HG03097 (cell line): ENCODE measurements around the gene RIPPLY2.

ENCODE experiments used
- ATAC-seq: cut with Tn5 transposase; IDR thresholded peaks from one replicate; pipeline ENCODE4 v1.9.1; 2021; ENCODE audit not compliant: unreplicated experiment, low FRiP score

RIPPLY2 gene

DNA sequence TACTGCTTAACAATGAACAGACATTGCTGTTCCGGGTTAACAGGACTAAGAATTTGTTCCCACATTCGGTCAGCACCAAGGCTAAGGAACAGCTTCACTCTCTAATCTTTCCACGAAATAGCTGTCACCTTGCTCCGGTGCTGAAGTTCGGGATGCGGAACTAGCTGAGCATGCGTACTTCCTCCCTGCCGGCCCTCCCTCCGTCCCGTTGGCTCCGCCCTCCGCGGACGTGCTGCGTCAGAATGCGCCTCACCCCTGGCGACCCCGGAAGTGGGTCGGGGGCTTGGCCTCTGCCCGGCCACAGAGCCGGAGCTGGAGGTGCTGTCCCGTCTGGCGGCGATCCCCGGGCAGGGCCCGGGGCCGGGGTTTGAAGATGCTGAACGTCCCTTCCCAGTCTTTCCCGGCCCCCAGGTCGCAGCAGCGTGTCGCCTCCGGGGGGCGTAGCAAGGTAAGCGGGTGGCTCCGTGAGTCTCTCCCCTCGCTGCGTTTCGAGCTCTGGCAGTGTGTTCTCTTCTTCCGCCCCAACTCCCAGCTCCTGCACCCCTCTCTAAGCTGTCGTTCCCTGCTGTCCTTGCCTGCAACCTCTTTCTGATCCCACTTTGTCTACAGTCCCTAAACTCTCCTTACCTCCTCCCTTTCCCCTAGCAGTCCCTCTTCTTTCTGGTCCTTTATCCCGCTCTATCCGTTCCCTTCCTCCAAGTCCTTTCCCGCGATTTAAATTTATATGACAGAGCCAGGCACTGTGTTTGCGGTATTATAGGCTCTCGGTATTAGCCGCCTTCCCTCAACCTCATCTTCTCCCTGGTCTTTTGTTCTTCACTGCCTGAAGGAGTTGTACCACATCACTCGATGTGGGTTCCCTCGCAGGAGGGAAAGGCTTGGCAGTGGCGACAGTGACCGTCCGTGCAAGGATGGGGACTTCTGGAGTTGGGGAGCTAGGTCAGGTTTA is 6.5 kb downstream of the RIPPLY2 start, which contains the start of gene CYB5R4:
TSS of gene CYB5R4 (plus strand) at position 280 of the 949 bp plus-strand sequence. CDS start at position 374, 94 bp downstream.
- ATAC-seq = peak; percentile 99

DNA sequence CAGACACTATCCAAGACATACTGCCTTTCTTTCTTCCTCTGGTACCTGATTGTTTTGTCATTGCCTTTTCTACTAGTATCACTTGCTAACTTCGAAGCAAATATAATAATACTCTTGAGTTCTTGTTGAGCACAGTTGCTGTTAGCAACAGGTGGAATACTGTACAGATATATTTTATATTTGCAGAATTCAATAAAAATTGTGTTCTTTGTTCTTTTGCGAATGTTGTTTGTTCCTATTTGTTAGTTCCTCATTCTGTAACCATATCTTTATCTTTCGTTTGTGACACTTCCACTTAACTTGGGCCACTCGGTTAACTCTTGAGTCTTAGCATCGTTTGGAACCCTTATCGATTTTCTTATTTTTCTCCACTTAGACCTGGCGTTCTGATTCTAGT is 7.2 kb downstream of the RIPPLY2 start:
- no peak for ATAC-seq

DNA sequence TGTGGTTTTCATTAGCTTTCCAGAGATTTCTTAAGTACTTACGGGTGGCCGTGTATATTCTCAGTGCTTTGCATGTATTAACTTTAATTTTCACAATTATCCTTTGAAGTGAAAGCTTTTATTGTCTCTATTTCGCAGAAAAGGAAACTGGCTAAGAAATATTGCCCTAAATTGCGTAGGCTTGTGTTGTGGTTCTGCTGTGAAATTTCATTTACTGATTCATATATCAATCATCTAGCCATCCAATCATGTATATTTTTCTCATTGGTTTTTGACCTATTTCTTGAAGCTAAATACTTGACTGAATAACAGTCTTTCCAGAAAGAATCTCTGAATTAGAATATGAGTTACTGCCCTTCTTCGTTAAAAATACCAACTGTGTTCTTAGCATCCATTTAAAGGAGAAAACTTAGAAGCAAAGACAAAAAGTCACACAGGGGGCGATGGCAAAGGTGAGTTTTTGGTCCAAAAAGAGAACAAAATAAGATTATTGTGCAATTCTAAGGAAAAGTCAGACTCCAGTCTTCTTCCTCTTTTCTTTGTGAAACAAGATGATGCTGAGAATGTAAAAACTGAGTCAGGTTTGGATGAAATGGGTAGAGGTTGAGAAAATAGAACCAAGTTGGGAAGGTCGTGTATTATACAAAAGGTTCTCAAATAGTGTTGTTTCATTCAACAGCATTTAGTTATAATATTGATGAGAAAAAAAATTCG is 7.8 kb downstream of the RIPPLY2 start:
- ATAC-seq = no peak

DNA sequence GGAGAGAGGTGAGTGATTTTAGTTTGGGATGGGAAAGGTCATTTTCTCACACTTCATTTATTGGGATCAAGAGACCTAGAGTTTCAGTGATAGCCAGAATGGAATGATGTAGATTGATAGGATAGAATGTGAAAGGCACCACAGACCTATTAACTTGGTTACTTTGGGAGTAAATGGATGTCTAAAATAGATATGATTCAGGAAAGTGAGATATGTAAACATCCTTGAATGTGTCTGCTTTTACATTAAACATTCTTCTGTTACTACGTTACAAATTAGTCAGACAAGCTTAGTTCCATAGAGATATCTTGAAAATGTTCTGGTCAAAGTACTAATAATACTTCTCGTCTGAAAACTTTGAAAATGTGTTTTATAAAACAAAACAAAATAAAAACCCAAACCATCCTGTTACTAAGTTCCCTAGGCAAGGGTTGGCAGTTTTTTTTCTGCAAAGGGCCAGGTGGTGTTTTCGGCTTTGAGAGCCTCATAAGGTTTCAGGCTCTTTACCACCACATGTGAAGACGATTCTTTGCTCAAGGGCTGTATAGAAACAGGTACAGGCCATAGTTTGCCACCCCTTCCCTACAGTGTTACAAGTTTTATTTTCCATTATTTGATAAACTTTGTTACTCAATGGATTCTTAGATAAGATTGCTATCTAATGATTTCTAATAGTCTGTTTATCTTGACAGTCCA is 9.8 kb downstream of the RIPPLY2 start:
- ATAC-seq = no peak

DNA sequence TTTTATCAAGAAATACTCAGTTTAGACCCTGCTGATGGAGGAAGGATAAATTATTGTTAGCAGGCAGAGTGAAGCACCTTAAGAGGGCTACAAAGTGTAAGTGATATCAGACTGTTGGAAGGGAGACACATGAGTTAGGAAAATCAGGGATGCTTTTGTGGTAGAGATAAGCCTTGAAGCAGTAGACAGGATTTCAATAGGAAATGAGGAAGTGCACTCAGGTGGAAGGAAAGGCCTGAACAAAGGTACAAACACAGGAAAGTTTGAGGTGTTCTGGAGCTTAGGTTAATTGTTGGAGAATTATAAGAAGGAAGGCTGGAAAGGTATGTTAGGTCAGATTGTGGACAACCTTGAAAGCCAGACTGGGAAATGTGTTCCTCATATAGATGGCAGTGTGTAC is 13.9 kb downstream of the RIPPLY2 start:
- ATAC-seq = no peak

DNA sequence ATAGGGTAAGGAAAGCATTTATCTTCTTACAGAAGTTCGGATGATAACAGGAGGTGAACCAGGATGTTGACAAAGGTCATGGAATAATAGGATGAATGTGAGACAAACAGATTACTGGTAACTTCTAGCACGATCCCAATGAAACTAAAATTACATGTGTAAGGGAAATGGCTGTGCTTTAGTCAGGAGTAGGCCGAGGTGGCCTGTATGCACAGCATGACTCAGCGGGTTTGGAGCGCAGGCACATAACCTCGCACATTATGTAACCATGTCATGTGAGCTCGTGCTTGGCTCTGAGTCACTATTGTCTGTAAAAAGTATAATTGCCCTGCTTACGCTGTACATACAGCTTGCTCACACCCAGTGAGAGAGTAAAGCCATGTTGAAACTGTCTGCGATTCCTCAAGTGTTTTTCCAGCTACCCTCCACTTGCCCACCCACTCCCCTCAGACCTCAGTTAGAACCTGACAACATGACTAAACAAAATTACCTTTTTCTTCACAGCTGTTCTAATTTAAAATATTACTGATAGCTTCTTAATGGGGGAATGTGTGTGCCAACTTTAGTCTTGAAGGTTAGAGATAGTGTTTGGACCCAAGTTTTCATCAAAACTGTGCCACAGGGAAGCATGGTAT is 14.5 kb downstream of the RIPPLY2 start:
- no peak for ATAC-seq

DNA sequence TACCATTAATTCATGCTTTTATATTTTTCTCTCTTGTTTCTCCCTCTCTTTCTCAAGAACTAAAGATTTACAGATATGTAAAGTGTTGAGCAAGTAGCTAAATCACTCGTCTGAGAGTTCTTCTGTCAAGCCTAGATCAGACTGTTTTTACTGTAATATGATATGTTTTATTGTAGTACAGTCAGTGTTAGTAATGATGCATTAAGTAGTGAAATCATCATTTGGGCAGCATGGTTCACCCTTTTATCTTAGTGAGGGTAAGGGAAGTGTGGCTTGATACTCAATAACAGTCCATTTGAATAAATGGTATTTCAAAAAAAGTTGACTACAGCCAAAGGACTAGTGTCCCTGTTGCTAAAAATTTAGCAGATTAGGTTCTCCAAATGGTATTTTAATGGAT is 15.5 kb downstream of the RIPPLY2 start:
- ATAC-seq = no peak

DNA sequence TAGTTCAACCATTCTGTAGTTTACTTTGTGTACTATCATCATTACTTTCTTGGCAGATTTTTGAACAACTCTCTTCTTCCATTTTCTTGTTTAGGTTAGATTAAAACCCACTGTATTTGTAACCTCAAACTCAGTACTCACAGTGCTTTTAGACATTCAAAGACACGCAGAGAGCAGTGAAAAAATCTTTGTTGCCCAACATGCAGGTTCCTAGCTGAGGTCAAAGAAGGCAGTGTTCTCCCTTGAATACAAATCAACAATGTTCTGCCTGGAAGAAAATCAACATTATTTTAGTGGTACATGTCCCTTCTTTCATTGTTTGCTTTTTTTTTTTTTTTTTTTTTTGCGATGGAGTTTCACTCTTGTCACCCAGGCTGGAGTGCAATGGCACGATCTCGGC is 17.5 kb downstream of the RIPPLY2 start:
- ATAC-seq = no peak

DNA sequence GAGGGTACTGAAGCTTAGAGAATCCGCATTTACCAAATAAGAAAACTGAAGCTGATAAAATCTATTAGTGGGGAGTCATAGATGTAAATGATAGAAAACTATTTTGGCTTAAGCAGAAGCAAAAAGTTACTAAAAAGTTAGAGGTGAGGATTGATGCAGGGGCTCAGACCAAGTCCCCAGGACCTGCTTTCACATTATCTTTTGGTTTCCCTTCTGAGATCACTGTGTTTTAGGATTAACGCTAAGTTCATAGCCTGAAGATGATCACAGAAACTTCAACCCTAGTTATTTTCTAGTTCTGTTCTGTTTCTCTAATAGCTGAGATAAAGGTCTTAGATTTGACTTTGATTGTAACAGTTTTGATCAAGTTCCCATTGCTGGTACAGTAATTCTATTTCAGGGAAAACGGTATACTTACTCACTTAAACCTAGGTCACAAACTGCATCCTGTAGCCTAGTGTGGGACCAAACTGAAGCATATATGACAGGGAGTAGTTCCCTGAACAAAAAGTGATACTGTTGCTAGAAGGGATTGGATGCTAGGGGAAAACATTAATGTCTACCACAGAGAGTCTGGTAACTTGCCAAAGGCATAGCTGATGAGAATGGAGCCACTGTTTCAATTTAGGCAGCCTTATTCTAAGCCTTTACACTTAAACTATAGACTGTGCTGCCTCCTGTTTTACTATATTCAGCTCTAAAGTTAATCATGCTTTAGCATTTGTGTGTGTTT is 19.4 kb downstream of the RIPPLY2 start:
- ATAC-seq = no peak

DNA sequence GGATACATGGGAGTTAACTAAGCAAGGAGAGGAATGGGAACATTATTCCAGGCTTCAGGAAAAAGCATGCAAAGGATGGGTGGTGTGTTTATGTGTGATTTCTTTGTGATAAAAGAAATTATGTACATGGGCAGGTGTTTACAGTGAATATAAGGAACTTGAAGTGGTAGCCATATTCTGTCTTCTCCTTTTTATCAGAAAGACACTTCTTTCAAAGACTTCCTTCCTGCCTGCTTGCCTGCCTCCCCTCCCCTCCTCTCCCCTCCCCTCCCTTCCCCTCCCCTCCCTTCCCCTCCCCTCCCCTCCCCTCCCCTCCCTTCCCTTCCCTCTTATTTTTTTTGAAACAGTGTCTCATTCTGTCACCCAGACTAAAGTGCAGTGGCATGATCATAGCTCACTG is 20.7 kb downstream of the RIPPLY2 start:
- ATAC-seq = no peak

DNA sequence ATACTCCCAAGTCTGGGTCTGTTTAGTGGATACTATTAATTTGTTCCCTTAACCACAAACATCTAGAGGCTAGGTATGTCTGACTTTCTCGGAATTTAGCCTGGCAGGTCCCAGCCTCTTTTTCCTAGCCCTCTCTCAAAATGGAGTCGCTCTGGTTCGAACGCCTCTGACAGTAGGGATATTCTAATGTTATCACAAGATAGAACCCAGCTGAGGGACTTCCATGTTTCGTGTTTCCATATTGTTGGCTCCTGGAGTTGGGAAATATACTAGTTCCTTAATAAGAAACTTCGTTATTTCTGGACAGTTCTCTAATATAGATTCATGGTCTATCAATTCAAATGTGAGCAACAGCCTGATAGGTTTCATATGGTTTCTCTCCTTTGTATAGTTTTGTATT is 22.7 kb downstream of the RIPPLY2 start:
- no peak for ATAC-seq

DNA sequence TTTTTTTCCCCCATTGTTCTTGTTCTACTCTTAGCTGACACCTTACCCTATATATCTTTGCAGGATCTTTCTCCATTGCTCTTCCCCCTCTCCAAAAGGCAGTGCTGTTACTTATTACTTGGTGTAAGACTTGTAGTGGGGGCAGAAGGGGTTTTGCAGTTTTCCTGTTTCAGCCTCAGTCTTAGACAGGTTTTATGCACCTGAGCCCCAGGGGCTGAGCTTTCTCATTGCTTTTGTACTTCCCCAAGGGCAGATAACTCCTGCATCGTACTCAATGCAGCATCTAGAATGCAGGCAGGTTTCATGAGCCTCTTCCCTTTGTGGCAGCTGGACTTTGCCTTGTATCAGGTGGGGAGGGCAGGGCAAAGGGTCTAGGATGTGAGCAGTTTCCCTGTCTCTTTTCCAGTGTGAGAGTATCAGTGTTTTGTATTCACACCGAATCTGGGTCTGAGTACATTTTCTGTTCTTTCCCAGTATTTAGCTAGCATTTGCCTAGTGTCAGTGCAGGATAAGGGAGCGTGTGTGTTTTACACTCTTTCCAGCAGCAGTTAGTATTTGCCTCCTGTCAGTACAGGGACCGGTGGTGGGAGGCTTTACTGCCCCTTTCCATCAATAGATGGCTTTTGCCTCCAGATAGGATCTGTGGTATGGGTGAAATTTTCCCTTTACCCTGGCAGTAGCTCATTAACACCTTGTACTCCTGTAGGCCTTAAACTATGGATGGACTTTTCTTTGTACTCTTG is 25.9 kb downstream of the RIPPLY2 start:
- no peak for ATAC-seq

DNA sequence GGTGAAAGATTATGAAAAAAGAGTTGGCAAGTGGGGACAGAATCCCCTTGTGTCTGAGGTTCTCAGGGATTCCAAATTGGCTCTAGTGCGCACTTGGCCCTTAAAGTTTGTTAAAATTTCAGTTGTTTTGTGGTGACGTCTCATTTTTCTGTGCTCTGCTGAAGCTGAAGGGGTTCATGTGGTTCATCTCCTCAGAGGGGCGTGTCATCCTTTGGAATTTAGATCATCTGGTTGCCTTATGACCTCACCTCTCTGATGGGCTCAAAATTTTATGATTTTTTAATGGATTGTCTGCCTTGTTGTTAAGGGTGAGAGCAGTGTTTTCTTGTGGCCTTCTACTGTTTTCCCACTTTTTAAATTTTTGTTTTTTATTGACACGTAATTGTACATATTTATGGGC is 26.6 kb downstream of the RIPPLY2 start:
- no peak for ATAC-seq

DNA sequence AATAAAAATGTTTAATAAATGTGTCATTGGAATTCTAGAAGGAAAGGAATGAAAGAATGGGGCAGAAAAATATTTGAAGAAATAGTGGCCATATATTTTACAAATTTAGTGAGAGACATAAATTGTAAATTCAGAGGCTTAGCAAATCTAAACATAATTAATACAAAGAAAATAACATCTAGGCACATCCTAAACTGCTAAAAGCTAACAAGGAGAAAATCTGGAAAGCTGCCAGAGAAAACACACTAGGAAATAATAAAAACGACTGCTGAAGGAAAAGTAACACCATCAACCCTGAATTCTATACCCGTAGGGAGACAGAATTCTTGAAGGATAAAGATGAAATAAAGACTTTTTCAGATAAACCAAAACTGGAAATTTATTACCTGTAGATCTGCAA is 30.1 kb downstream of the RIPPLY2 start:
- no peak for ATAC-seq

DNA sequence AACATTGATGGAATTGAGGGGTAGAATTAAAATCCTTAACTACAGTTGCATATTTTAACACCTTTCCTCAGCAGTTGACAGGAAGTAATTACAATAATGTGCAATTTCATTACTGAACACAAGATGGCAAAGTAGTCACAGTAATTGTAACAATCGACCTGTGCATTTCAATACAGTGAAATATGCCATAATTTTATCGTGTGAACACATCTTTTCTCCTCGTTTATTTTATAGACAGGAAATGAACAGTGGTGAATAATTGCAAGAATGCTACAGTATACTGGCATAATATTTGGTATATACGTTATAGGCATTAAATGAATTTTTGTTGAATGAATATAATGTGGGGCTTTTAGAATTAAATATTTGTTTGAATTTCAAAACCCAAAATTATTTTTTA is 31.4 kb downstream of the RIPPLY2 start:
- ATAC-seq = peak; percentile 71

DNA sequence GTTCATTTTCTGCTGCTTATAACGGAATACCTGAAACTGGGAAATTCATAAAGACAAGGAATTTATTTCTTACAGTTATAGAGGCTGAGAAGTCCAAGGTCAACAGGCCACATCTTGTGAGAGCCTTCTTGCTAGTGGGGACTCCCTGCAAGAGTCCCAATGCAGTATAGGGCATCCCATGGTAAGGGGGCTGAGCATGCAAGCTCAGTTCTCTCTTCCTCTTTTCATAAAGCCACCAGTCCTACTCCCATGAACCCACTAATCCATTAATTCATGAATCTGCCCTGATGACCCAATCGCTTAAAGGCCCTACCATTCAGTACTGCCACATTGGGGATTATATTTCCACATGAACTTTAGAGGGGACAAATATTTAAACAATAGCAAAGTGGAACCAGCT is 32.8 kb downstream of the RIPPLY2 start:
- no peak for ATAC-seq

DNA sequence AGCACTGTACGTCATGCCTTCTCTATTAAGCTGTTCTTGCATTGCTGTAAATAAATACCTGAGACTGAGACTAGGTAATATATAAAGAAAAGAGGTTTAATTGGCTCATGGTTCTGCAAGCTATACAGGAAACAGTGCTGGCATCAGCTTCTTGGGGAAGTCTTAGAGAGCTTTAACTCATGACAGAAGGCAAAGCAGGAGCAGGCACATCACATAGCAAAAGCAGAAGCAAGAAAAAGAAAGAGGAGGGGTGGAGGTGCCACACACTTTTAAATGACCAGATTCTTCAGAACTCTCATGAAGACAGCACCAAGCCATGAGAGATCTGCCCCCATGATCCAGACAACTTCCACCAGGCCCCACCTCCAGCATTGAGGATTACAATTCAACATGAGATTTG is 36.5 kb downstream of the RIPPLY2 start:
- ATAC-seq = no peak

DNA sequence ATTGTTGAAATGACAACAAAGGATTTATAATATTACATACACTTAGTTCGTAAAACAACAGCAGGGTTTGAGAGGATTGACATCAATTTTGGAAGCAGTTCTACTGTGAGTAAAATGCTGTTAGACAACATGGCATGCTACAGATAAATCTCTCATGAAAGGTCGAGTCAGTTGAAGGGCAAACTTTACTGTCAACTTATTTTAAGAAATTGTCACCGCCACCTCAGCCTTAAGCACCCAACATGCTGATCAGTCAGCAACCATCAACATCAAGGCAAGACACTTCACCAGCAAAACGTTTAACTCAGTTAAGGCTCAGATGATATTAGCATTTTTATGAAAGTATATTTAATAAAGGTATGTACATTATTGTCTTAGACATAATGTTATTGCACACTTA is 37.4 kb downstream of the RIPPLY2 start:
- ATAC-seq = no peak

DNA sequence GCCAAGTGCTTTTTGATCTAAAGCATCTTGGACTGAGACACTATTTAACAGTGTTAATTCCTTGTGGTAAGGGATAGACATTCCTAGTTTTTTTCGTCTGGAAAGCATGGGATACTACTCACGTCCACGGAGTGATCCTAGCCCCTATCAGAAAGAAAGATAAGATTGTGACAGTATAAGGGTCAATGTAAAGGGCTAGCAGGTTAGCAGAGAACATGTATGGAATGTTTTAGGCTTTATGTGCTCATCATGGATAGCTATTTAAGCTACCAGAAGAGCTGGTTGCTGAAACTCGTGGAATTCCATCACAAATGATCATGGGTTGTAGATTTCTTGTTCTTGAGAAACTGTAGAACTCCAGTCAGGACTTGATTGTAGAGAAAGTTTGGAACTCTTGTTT is 38.4 kb downstream of the RIPPLY2 start:
- no peak for ATAC-seq
